CD4-positive, alpha-beta T cell (primary cell): ENCODE measurements around the gene HSD11B2. TPM values are rescaled to one million over a fixed set of nuclear protein-coding genes. Genes with fewer than 3 reads are reported as not detected.

Experiments
- ATAC-seq: fragments of 200-7000 bp; cut with Tn5 transposase; one replicate; pipeline ENCODE4 v1.10.0; 2022; ENCODE audit warnings: mild to moderate bottlenecking; ENCODE audit not compliant: poor library complexity
- CTCF ChIA-PET: fragments of 350-600 bp; sonication (Branson Sonifier 250); formaldehyde crosslinking; loops from one replicate; lab custom pipeline; 2021; ENCODE audit warnings: antibody characterized with exemption, inconsistent platforms; lab: Charles Lee
- POLR2A ChIA-PET: fragments of 350-600 bp; sonication (Branson Sonifier 250); formaldehyde crosslinking; loops from one replicate; lab custom pipeline; 2021; ENCODE audit warnings: antibody characterized with exemption, inconsistent platforms; lab: Charles Lee
- DNase-seq, 14 experiments: peaks; one replicate each; pipeline ENCODE4 v3.0.0-alpha.2; 2013 to 2020; ENCODE audit warnings: mixed read lengths in 2 of 14
- H3K27ac ChIP-seq, 2 donors: one replicate each; pipeline versions ENCODE4 v1.5.1 to v1.7.0; 2013; ENCODE audit warnings: low read length in 2 of 2, low read depth in 1 of 2, mild to moderate bottlenecking in 1 of 2
- H3K27me3 ChIP-seq, 2 experiments: 1 replicate in 1 of 2; 2 replicates in 1 of 2; pipeline versions ENCODE4 v1.6.1 to v1.7.0; 2013; ENCODE audit warnings: low read length in 2 of 2, control low read depth in 1 of 2, mild to moderate bottlenecking in 1 of 2, moderate library complexity in 1 of 2; ENCODE audit not compliant: insufficient read depth in 2 of 2, control insufficient read depth in 1 of 2
- H3K36me3 ChIP-seq: one replicate; pipeline ENCODE4 v1.6.1; 2013; ENCODE audit warnings: low read length, control low read depth; ENCODE audit not compliant: insufficient read depth
- H3K4me1 ChIP-seq: one replicate; pipeline ENCODE4 v1.6.1; 2013; ENCODE audit warnings: low read length, control low read depth; ENCODE audit not compliant: insufficient read depth
- H3K4me3 ChIP-seq: one replicate; pipeline ENCODE4 v1.5.1; 2013; ENCODE audit warnings: mild to moderate bottlenecking, low read length, moderate library complexity
- H3K9me3 ChIP-seq, 2 experiments: 1 replicate in 1 of 2; 2 replicates in 1 of 2; pipeline versions ENCODE4 v1.6.1 to v1.7.0; 2013; ENCODE audit warnings: low read length in 2 of 2, mild to moderate bottlenecking in 2 of 2, control low read depth in 1 of 2, moderate library complexity in 1 of 2; ENCODE audit not compliant: control insufficient read depth in 1 of 2, insufficient read depth in 1 of 2
- H3K27ac Mint-ChIP-seq: one replicate; pipeline ENCODE4 v1.8.0; 2020; ENCODE audit warnings: mixed read lengths
- H3K27me3 Mint-ChIP-seq: one replicate; pipeline ENCODE4 v1.8.0; 2021; ENCODE audit warnings: mixed read lengths
- H3K36me3 Mint-ChIP-seq: one replicate; pipeline ENCODE4 v1.8.0; 2021; ENCODE audit warnings: low read depth, mixed read lengths
- H3K4me1 Mint-ChIP-seq: one replicate; pipeline ENCODE4 v1.8.0; 2021; ENCODE audit warnings: low read depth, mixed read lengths
- H3K4me3 Mint-ChIP-seq: one replicate; pipeline ENCODE4 v1.8.0; 2020; ENCODE audit warnings: mild to moderate bottlenecking, mixed read lengths
- H3K9me3 Mint-ChIP-seq: one replicate; pipeline ENCODE4 v1.8.0; 2020; ENCODE audit warnings: mixed read lengths
- intact Hi-C, 2 experiments: fragments of 100-400 bp; cut with DNase I in 1 of 2; cut with micrococcal nuclease in 1 of 2; formaldehyde crosslinking; loops; one replicate each; pipeline versions ENCODE4 v1.15.1 to v1.9.0; 2023 to 2025; cut with DNase I, micrococcal nuclease
- total RNA-seq, 174 experiments: library from RNA in 2 of 174; stranded (reverse) in 2 of 174; gene quantifications; one replicate each; pipeline ENCODE4 v1.2.3 and lab custom pipeline; 2021 to 2026
- TF ChIP-seq, protein P1 (sequence below): fragments of 200-600 bp; IDR thresholded peaks from one replicate; pipeline ENCODE4 v1.8.0; 2022; ENCODE audit warnings: antibody characterized with exemption, mild to moderate bottlenecking

Gene HSD11B2
- total RNA-seq, 2 experiments from 2014 or later: not detected

- POLR2A ChIA-PET: interaction anchor here (0.6 to 2.2 kb wide), 24 partner anchors 11 to 958 kb away, joined by 3 to 16 read pairs (median 4); partner anchors contain the start of genes ACD, CTCF, FHOD1 and GFOD2
- Mint-ChIP-seq H3K9me3 (no peaks in the 10 kb centered on the region), H3K27ac (peak overlapping the region; percentile 95), H3K27me3 (no peaks in the 10 kb centered on the region), H3K36me3 (peaks cover 32% of the 10 kb centered on the region), H3K4me3 (peak overlapping the region; percentile 98), H3K4me1 (peaks cover 47% of the 10 kb centered on the region)
- H3K27me3 ChIP-seq: no peaks in the 10 kb centered on the region
- peaks cover 53% of the 10 kb centered on the region for H3K4me1 ChIP-seq
- DNase-seq (peak in 11 of 14 experiments; percentile 20 to 66 (median 29)), ATAC-seq (peak; percentile 5)
- peak overlapping the region; percentile 100 for H3K4me3 ChIP-seq
- H3K36me3 ChIP-seq: peaks cover 14% of the 10 kb centered on the region
- CTCF ChIA-PET: interaction anchor here (0.6 to 2.6 kb wide), 31 partner anchors 9 to 517 kb away, joined by 3 to 48 read pairs (median 4); partner anchors contain the start of genes ACD, CTCF, GFOD2 and PARD6A
- TF ChIP-seq, protein P1, sequence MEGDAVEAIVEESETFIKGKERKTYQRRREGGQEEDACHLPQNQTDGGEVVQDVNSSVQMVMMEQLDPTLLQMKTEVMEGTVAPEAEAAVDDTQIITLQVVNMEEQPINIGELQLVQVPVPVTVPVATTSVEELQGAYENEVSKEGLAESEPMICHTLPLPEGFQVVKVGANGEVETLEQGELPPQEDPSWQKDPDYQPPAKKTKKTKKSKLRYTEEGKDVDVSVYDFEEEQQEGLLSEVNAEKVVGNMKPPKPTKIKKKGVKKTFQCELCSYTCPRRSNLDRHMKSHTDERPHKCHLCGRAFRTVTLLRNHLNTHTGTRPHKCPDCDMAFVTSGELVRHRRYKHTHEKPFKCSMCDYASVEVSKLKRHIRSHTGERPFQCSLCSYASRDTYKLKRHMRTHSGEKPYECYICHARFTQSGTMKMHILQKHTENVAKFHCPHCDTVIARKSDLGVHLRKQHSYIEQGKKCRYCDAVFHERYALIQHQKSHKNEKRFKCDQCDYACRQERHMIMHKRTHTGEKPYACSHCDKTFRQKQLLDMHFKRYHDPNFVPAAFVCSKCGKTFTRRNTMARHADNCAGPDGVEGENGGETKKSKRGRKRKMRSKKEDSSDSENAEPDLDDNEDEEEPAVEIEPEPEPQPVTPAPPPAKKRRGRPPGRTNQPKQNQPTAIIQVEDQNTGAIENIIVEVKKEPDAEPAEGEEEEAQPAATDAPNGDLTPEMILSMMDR: no peak
- H3K27ac ChIP-seq: peak overlapping the region; percentile 98 to 100
- intact Hi-C loops: loop anchor here (2.0 to 5.0 kb wide), 3 partner anchors 41 to 237 kb away; partner anchors contain the start of genes C16orf86 (in 1 of the 2), ENKD1 (in 1 of the 2) and GFOD2 (in 1 of the 2)
- no peaks in the 10 kb centered on the region for H3K9me3 ChIP-seq
Observed at GRCh38 chr16:67481561-67482232, 50.8 kb downstream of the HSD11B2 start.

GRCh38 chr16:67482233-67482924 is 51.5 kb downstream of the HSD11B2 start:
- Histone ChIP-seq H3K4me3 (peak overlapping the region; percentile 100), H3K9me3 (no peaks in the 10 kb centered on the region), H3K36me3 (peaks cover 17% of the 10 kb centered on the region), H3K27ac (peak overlapping the region in 1 of 2 donors; percentile 98), H3K4me1 (peaks cover 53% of the 10 kb centered on the region), H3K27me3 (no peaks in the 10 kb centered on the region)
- DNase-seq: peak in 1 of 14 experiments; percentile 42
- peaks cover 32% of the 10 kb centered on the region for H3K36me3 Mint-ChIP-seq
- H3K9me3 Mint-ChIP-seq: no peaks in the 10 kb centered on the region
- intact Hi-C loops: loop anchor here (5.0 kb wide), 2 partner anchors 40 to 185 kb away; partner anchors contain the start of genes C16orf86 (in 1 of the 2) and ENKD1 (in 1 of the 2)
- no peak for ATAC-seq
- peaks cover 43% of the 10 kb centered on the region for H3K4me1 Mint-ChIP-seq
- H3K4me3 Mint-ChIP-seq: peak overlapping the region; percentile 98
- peak overlapping the region; percentile 95 for H3K27ac Mint-ChIP-seq
- TF ChIP-seq, protein P1: no peak
- POLR2A ChIA-PET: interaction anchor here (1.1 to 2.1 kb wide), 7 partner anchors 23 to 603 kb away, joined by 3 to 16 read pairs (median 6); partner anchors contain the start of genes CTCF, NFATC3 and RIPOR1
- CTCF ChIA-PET: interaction anchor here (1.1 to 2.6 kb wide), 7 partner anchors 8 to 334 kb away, joined by 3 to 48 read pairs (median 16); no protein-coding TSS in a partner anchor
- no peaks in the 10 kb centered on the region for H3K27me3 Mint-ChIP-seq

GRCh38 chr16:67483150-67483549 is 52.2 kb downstream of the HSD11B2 start, which contains the start of gene AGRP:
TSS of gene AGRP (minus strand) at chr16:67483547. CDS start at chr16:67483398, 149 bp downstream.
- Mint-ChIP-seq H3K9me3 (no peaks in the 10 kb centered on the region), H3K4me1 (peaks cover 42% of the 10 kb centered on the region), H3K36me3 (peaks cover 37% of the 10 kb centered on the region), H3K27me3 (no peaks in the 10 kb centered on the region), H3K27ac (peak within 1 kb of the TSS; percentile 95), H3K4me3 (peak within 1 kb of the TSS; percentile 98)
- ATAC-seq (no peak), DNase-seq (no peak)
- CTCF ChIA-PET: interaction anchor here (1.0 kb wide), 1 partner anchor 31 kb away, joined by 3 read pairs; no protein-coding TSS in a partner anchor
- Histone ChIP-seq H3K36me3 (peaks cover 17% of the 10 kb centered on the region), H3K9me3 (no peaks in the 10 kb centered on the region), H3K27me3 (no peaks in the 10 kb centered on the region), H3K4me1 (peaks cover 53% of the 10 kb centered on the region), H3K4me3 (peak within 1 kb of the TSS; percentile 100), H3K27ac (peak within 1 kb of the TSS in 1 of 2 donors; percentile 98)
- intact Hi-C loops: loop anchor here (5.0 kb wide), 2 partner anchors 39 to 184 kb away; partner anchors contain the start of genes C16orf86 (in 1 of the 2) and ENKD1 (in 1 of the 2)
- TF ChIP-seq, protein P1: no peak
- POLR2A ChIA-PET: no interaction called here
